ENCODE results near the gene CENPU. TPM values are rescaled to one million over a fixed set of nuclear protein-coding genes. Genes with fewer than 3 reads are reported as not detected.

The CENPU gene
- polyA plus RNA-seq, 1 experiment: 3.0 TPM

DNA sequence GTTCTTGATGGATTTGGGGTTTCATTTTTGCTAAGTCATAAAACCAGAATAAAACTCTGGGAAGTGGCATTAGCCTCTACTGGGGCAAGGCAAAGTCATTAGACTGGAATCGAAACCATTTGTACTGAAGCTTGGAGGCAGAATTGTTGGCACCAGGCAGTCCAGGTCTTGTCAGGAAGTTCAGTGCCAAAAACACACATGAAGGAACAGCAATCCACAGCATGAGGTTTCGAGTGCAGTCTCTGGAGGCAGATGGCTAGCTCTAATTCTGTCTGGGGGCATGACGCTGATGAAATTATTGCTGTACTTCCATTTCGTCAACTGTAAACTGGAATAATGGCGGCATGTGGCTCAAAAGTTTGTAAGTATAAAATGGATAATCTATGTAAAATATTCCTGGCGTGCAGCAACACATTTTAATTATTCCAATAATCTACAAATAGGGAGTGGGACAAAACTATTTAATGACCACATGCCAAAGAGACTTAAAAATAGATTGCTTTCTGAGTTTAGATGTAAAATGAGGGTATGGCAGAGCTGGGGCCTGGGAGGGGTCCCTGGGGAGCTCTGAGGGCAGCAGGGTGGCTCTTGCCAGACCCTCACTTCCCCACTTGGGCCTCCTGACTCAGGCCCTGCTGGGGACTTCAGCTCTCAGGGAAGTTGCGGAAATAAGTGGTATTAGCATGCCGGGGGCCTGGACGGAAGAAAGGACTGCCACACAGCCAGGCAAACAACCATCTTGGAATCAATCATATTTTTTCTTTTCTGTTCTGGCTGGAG lies 18.8 kb upstream of the CENPU start:
- DNase-seq (ENCODE audit: low read depth): no peak
- no peaks in the 10 kb centered on the region for H3K36me3 ChIP-seq (ENCODE audit: control insufficient read depth, insufficient read depth, low read length)
- TF ChIP-seq, protein P1, sequence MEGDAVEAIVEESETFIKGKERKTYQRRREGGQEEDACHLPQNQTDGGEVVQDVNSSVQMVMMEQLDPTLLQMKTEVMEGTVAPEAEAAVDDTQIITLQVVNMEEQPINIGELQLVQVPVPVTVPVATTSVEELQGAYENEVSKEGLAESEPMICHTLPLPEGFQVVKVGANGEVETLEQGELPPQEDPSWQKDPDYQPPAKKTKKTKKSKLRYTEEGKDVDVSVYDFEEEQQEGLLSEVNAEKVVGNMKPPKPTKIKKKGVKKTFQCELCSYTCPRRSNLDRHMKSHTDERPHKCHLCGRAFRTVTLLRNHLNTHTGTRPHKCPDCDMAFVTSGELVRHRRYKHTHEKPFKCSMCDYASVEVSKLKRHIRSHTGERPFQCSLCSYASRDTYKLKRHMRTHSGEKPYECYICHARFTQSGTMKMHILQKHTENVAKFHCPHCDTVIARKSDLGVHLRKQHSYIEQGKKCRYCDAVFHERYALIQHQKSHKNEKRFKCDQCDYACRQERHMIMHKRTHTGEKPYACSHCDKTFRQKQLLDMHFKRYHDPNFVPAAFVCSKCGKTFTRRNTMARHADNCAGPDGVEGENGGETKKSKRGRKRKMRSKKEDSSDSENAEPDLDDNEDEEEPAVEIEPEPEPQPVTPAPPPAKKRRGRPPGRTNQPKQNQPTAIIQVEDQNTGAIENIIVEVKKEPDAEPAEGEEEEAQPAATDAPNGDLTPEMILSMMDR (IDR thresholded peaks at IDR 0.05; ENCODE audit: insufficient read depth, low read depth, low read length): no peak
- no peak overlapping the region for H3K4me3 ChIP-seq (ENCODE audit: low read depth, low read length)
- ChIA-PET CTCF (no interaction called here), POLR2A (no interaction called here)
- no peaks in the 10 kb centered on the region for H3K27me3 ChIP-seq (ENCODE audit: control insufficient read depth, insufficient read depth, low read length)

DNA sequence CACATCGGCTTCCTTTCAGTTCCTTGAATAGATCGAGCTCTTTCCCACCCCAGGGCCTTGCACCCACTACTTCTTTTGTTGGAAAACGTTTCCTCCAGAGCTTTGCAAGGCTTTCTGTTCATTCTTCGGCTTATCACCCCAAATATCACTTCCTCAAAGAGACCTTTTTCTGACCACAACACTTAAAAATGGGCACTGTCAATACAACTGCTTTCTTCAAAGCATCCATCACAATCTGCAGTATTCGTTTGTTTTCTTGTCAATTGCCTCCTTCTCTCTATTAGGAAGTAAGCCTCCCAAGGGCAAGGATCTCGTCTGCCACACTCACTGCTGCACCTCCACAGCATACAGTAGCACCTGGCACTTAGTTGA lies 17.7 kb upstream of the CENPU start:
- Histone ChIP-seq H3K4me3 (ENCODE audit: low read depth, low read length) (no peak overlapping the region), H3K27me3 (ENCODE audit: control insufficient read depth, insufficient read depth, low read length) (no peaks in the 10 kb centered on the region), H3K36me3 (ENCODE audit: control insufficient read depth, insufficient read depth, low read length) (no peaks in the 10 kb centered on the region)
- ChIA-PET POLR2A (no interaction called here), CTCF (interaction anchor here (0.9 kb wide), 1 partner anchor 344 kb away, joined by 4 read pairs; no protein-coding TSS in a partner anchor)
- TF ChIP-seq, protein P1 (IDR thresholded peaks at IDR 0.05; ENCODE audit: insufficient read depth, low read depth, low read length): no peak
- no peak for DNase-seq (ENCODE audit: low read depth)

DNA sequence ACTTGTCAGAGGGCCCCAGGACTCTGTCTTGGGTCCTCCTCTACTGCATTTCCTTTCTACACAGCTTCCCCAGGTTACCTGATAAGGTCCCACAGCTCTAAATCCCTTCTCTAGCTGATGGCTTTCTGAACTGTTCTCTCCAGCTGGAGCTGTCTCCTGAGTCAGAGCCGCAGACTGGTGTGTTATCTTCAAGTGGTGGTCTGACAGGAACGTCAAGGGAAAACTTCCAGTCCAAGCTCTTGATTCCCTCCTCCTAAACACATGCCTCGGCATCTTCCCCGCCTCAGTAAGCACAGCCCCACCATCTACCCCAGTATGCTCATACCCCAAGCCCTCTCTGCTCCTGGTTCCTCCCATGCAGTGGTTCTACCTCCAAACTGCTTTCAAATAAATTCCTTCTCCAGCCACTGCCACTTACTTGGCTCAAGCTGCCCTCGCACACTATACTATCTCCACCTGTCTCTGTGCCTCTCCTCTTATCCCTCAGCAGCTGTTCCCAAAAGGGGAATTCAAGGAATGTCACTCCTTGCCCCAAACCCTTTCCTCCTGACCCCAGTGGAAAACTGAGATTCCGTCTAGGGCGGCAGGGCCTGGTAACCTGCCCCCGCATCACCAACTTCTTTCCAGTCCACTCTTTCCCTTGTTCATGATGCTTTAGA lies 17.2 kb upstream of the CENPU start:
- Histone ChIP-seq H3K4me3 (ENCODE audit: low read depth, low read length) (no peak overlapping the region), H3K27me3 (ENCODE audit: control insufficient read depth, insufficient read depth, low read length) (no peaks in the 10 kb centered on the region), H3K36me3 (ENCODE audit: control insufficient read depth, insufficient read depth, low read length) (no peaks in the 10 kb centered on the region)
- no peak for DNase-seq (ENCODE audit: low read depth)
- TF ChIP-seq, protein P1 (IDR thresholded peaks at IDR 0.05; ENCODE audit: insufficient read depth, low read depth, low read length): no peak
- POLR2A ChIA-PET: no interaction called here
- CTCF ChIA-PET: interaction anchor here (0.9 to 1.4 kb wide), 2 partner anchors 228 to 345 kb away, joined by 3 to 4 read pairs; no protein-coding TSS in a partner anchor

DNA sequence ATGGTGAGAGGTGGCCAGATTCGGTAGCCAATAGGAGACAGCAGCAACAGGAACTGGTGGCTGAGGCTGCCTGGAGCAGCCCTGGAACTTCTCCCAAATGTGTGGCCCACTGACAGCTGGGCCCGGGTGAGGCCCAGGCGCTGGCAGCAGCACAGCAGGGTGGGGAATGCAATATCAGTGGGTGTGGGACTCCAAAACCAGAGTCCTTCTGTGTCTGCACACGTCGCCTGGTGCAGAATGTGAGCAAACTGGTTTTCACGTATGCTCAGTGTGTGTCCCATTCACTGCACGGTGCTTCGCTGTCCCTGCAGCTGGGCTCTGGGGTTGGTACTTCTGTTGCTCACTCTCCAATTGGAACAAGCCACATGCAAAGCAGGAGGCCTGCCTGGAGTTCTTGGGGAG lies 14.4 kb upstream of the CENPU start:
- Histone ChIP-seq H3K36me3 (ENCODE audit: control insufficient read depth, insufficient read depth, low read length) (no peaks in the 10 kb centered on the region), H3K27me3 (ENCODE audit: control insufficient read depth, insufficient read depth, low read length) (no peaks in the 10 kb centered on the region), H3K4me3 (ENCODE audit: low read depth, low read length) (no peak overlapping the region)
- ChIA-PET CTCF (no interaction called here), POLR2A (no interaction called here)
- TF ChIP-seq, protein P1 (IDR thresholded peaks at IDR 0.05; ENCODE audit: insufficient read depth, low read depth, low read length): no peak
- no peak for DNase-seq (ENCODE audit: low read depth)

DNA sequence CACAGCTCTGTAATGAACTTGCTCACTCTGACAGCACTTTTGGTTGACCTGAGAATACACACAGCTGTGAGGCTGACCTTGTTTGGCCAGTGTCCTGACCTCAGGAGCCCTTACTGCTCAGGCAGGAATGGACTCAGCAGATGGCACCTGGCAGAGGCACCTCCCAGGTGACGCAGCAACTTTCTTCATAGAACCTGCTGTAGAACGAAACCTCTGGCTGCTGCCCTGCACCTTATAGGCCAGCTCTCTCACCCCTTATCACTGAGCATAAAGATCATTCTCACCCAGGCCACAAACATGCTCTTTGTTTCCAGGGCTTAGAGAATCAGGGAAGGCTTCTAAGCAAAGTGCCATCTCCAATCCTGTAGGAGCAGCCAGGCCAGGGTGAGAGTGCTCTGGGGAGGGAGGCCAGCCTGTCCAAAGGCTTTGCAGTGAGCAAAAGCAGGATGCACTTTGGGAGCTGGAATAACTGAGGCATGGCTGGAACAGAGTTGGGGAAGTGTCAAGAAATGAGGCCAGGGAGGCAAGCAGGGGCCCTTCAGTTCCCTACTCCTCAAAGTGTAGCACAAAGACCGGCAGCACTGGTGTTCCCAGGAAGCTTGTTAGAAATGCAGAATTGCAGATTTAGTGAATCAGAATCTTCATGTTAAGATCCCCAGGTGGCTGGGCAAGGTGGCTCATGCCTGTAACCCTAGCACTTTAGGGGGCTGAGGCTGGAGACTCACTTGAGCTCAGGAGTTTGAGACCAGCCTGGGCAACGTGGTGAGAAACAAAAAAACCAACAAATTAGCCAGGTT lies 13.3 kb upstream of the CENPU start:
- TF ChIP-seq, protein P1 (IDR thresholded peaks at IDR 0.05; ENCODE audit: insufficient read depth, low read depth, low read length): no peak
- Histone ChIP-seq H3K36me3 (ENCODE audit: control insufficient read depth, insufficient read depth, low read length) (no peaks in the 10 kb centered on the region), H3K4me3 (ENCODE audit: low read depth, low read length) (no peak overlapping the region), H3K27me3 (ENCODE audit: control insufficient read depth, insufficient read depth, low read length) (no peaks in the 10 kb centered on the region)
- no peak for DNase-seq (ENCODE audit: low read depth)
- ChIA-PET CTCF (interaction anchor here (0.6 to 2.9 kb wide), 7 partner anchors 11 to 236 kb away, joined by 3 to 18 read pairs (median 3); no protein-coding TSS in a partner anchor), POLR2A (no interaction called here)

All from BJ (cell line).